HG02840 (cell line): ENCODE data around the gene TMEM139.
"Not testable (repeated sequence)": the region's sequence is repeated elsewhere in the genome, so short reads cannot be mapped to it uniquely, and the experiment has no call there.

ENCODE experiments used
- ATAC-seq: cut with Tn5 transposase; IDR thresholded peaks from one replicate; pipeline ENCODE4 v1.9.1; 2021; ENCODE audit warnings: mild to moderate bottlenecking, moderate library complexity, moderate number of reproducible peaks; ENCODE audit not compliant: unreplicated experiment, low FRiP score

The TMEM139 gene

DNA sequence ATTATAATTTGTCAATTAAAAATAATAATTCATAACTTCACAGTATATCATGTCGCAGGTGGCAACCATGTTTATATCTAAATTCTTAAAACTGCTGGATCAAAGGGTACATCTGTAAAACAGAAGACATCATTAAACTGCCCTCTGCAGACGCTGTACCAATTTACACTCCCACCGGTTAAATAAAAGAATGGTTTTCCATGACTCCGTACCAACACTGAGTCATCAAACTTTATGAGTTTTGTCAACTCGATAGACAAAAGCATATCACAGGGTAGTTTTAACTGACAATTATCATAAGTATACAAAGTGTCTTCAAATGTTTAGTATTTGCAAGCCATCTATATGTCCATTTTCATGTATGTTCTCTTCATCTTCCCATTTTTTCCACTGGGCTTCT, 27.3 kb upstream of the TMEM139 start:
- ATAC-seq: no peak

- no peak for ATAC-seq
Measured at GRCh38 chr7:143258831-143259230, 25.9 kb upstream of the TMEM139 start.

DNA sequence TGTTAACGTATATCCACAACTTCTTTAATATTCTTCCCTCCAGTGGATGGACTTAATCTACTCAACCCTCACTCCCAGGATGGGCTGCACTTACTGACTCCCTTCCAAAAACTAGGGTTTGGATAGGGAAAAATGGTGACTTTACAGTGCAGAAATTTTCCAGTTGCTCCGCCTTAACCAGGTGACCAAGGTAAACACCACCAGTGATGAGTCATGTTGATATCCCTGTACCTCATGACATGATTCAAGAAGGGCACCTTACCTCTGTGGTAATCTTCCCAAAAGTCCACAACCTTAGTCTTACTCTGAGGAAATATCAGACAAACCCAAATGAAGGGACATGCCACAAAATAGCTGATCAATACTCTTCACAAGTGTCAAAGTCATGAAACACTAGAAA, 25.0 kb upstream of the TMEM139 start:
- ATAC-seq: no peak

DNA sequence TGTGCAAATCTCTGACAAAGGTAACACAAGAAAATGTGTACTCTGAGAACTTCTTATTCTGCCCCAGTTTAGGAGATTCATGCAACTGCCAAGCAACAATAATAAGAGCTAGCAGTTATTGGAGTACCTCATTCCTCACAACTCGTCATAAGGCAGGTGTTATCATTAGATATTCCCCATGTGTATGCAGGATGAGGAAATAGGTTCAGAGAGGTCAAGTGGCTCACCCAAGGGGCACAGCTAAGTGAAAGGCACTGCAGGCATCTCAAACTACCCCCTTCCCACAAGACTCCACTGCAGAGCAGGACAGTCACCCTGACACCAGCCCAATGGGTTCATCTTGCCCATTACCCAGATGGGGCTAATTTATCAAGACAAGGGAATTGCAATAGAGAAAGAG, 22.9 kb upstream of the TMEM139 start:
- no peak for ATAC-seq

GRCh38 chr7:143263266-143264195, 21.2 kb upstream of the TMEM139 start, which contains the start of gene GSTK1:
GSTK1 (plus strand) TSS chr7:143263441; CDS start chr7:143263514, 73 bp downstream.
- peak; percentile 98 for ATAC-seq

GRCh38 chr7:143264196-143264568, 20.6 kb upstream of the TMEM139 start:
- not testable (repeated sequence) for ATAC-seq

- no peak for ATAC-seq
Measured at GRCh38 chr7:143265017-143265693, 19.6 kb upstream of the TMEM139 start.

- no peak for ATAC-seq
Measured at GRCh38 chr7:143269251-143269650, 15.5 kb upstream of the TMEM139 start.

DNA sequence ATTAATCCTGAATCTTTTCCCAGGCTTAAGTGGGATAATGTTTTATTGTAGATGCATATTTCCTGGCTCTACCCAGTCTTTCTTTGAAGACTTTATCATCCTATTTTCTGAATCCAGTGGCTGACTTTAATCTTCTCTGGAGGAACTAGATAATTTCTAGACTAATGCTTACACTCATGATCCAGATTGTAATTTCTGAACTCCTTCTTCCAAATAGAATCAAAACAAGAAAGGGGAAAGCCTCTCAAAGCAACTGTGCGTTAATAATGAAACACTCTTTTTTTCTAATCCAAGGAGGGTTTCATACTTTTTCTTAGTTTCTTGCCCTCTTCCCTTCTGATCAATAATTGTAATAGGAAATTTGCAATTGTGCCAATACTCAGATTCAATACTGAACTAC, 13.5 kb upstream of the TMEM139 start:
- ATAC-seq: no peak

DNA sequence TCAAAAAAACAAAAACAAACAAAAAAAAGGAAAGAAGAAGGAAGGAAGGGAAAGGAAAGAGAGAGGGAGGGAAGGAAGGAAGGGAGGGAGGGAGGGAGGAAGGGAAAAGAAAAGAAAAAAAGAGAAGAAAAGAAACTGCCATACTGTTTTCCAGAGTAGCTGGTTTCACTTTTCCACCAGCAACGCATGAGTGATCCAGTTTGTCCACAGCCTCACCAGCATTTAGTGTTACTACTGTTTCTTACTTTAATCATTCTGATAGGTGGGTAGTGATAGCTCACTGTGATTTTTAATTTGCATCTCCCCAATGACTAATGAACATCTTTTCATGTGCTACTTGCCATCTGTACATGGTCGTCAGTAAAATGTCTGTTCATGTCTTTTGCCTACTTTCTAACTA, 11.9 kb upstream of the TMEM139 start:
- no peak for ATAC-seq

DNA sequence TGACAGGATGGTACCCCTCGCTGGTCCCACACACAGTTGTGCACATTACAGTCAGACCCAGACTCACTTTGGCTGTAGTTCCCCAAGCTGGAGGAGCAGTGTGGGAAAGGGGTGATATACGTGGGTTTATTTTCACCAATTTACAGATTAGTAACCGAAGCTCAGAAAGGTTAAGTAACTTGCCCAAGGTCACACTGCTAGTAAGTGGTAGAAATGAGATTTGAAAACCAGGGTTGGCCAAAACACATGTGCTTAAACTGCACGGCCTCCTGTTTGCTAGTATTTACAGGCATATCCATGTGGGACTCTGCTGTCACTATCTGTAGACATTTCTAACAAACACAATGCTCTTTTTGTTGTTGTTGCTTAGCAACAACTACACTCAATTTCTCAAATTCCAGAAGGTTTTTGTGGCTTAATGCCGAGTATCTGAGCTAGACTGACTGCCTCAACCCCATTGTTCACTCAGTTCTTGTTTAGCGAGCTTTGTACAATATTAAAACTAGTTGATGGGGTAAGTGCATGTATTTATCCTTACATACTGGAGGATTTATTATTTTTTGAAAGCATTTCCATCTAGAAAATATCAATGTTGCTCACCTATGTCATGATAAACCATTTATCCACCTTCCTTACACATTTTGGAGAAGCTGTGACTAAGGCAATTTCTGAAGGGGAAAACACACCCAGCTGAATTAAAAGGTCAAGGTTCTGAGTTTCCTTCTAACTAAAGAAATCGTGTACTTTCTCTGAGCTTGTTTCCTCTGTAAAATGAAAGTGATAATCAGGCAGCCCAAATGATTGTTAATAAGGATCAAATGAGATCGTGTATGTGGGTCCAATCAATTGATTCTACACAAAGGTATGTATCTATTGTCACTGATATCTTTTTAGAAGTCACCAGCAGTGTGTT, 5.3 kb upstream of the TMEM139 start:
- ATAC-seq: no peak

GRCh38 chr7:143280160-143280559, 4.6 kb upstream of the TMEM139 start:
- no peak for ATAC-seq

- no peak for ATAC-seq
Measured at GRCh38 chr7:143280566-143280965, 4.2 kb upstream of the TMEM139 start.

DNA sequence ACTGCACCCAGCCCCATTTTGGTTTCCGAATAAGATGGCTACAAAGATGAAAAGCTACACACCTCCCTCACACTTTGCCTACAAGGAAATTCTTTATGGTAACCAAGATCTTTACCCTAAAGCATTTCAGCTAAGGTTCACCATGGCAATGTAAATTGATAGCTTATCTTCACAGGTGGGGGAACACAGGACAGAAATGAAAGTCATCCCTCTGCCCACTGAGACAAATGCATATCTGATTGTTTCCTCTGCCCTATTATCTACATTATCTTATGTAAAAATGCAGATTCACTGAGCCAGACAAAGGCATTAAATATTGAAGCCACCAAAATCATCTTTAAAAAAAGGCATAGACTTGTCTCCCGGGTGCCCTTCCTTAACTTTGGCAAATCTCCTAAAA, 3.2 kb upstream of the TMEM139 start:
- ATAC-seq: no peak

DNA sequence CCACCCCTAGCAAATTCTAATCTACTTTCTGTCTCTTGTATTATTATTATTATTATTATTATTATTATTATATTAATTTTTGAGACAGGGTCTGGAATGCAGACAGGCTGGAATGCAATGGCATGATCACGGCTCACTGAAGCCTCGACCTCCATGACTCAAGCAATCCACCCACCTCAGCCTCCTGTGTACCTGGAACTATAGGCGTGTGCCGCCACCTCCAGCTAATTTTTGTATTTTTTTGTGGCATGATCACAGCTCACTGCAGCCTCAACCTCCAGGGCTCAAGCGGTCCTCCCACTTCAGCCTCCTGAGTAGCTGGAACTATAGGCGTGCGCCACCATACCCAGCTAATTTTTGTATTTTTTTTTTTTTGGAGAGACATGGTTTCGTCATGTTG, 2.6 kb upstream of the TMEM139 start:
- ATAC-seq: no peak

- no peak for ATAC-seq
Measured at GRCh38 chr7:143283381-143283780, 1.4 kb upstream of the TMEM139 start.

- no peak for ATAC-seq
Measured at GRCh38 chr7:143285470-143285778, 666 bp downstream of the TMEM139 start.

DNA sequence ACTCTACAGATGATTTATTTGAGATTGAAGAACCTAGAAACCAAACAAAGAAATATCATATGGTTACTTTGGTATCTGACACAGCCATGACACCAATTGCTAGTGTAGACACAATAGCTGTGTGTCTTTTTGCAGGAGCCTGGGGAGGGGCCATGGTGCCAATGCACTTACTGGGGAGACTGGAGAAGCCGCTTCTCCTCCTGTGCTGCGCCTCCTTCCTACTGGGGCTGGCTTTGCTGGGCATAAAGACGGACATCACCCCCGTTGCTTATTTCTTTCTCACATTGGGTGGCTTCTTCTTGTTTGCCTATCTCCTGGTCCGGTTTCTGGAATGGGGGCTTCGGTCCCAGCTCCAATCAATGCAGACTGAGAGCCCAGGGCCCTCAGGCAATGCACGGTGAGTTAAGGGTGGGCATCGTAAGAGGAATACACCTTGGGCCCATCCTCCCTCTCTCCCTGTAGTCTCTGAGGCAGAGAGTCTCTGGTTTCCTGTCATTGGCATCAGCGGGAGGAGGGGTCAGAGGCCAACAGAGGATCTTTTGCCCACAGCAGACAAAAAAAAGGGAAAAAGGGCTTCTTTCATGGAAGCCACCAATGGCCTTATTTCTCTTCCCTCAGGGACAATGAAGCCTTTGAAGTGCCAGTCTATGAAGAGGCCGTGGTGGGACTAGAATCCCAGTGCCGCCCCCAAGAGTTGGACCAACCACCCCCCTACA, 1.2 kb downstream of the TMEM139 start:
- ATAC-seq: no peak

DNA sequence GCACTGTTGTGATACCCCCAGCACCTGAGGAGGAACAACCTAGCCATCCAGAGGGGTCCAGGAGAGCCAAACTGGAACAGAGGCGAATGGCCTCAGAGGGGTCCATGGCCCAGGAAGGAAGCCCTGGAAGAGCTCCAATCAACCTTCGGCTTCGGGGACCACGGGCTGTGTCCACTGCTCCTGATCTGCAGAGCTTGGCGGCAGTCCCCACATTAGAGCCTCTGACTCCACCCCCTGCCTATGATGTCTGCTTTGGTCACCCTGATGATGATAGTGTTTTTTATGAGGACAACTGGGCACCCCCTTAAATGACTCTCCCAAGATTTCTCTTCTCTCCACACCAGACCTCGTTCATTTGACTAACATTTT, 1.7 kb downstream of the TMEM139 start:
- ATAC-seq: no peak

DNA sequence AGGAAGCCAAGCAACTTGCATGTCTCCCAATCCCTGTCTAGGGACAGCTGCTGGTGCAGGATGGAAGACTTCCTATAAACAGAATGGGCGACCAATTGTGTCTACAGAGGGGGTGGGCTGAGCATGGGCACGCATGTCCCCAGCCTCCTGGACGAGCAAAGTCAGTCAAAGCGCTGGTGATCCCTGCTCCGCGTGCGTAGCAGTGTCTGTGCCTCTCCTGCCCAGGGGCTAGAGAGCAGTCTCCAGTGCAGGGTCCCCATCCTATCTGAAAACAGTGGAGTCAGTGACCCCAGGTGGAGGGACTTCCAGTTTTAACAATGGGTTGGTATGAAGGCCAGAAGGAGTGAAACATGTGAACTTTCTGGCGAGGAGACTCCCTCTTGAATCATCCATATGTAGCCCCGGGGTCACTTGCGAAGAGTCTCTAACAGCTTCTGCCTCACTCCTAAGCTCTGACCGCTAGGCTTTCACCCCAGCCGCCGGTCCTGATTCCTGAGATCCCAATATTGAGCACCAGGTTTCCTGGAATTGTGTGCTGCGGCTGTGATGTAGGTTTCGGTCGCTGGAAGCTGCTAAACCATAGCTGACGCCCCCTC, 2.7 kb downstream of the TMEM139 start:
- ATAC-seq: no peak
